RWPE2 (cell line): Measurements from ENCODE around the gene FAXDC2.

Experiments used
- ATAC-seq: fragments of 200-7000 bp; cut with Tn5 transposase; 3 replicates; pipeline ENCODE4 v1.9.1; 2021; ENCODE audit warnings: low read depth
- DNase-seq: peaks from one replicate; pipeline ENCODE4 v3.0.0-alpha.2; 2020; ENCODE audit warnings: low spot score
- H3K27ac ChIP-seq: fragments of 450-650 bp; 2 replicates; pipeline ENCODE4 v1.5.1; 2017; ENCODE audit warnings: mild to moderate bottlenecking; ENCODE audit not compliant: poor library complexity, severe bottlenecking
- H3K27me3 ChIP-seq: fragments of 250-450 bp; sonication (Bioruptor Pico); 2 replicates; pipeline ENCODE4 v1.5.1; 2021; ENCODE audit warnings: mild to moderate bottlenecking, moderate library complexity; ENCODE audit not compliant: insufficient read depth, poor library complexity, severe bottlenecking
- H3K36me3 ChIP-seq: fragments of 250-450 bp; sonication (Bioruptor Pico); 2 replicates; pipeline ENCODE4 v1.5.1; 2020; ENCODE audit warnings: low read depth, mild to moderate bottlenecking, moderate library complexity
- H3K4me1 ChIP-seq: fragments of 250-450 bp; sonication (Bioruptor Pico); 2 replicates; pipeline ENCODE4 v1.5.1; 2021; ENCODE audit warnings: mild to moderate bottlenecking, moderate library complexity; ENCODE audit not compliant: insufficient read depth, poor library complexity, severe bottlenecking
- H3K4me3 ChIP-seq: fragments of 250-450 bp; sonication (Bioruptor Pico); 2 replicates; pipeline ENCODE4 v1.5.1; 2021; ENCODE audit warnings: mild to moderate bottlenecking, moderate library complexity; ENCODE audit not compliant: severe bottlenecking
- H3K9me3 ChIP-seq: fragments of 250-450 bp; sonication (Bioruptor Pico); 2 replicates; pipeline ENCODE4 v1.5.1; 2021; ENCODE audit warnings: mild to moderate bottlenecking, moderate library complexity; ENCODE audit not compliant: severe bottlenecking
- TF ChIP-seq, protein P1 (sequence below): fragments of 450-650 bp; IDR thresholded peaks from one replicate; pipeline ENCODE4 v1.5.1; 2017; ENCODE audit warnings: mild to moderate bottlenecking, moderate library complexity; ENCODE audit not compliant: poor library complexity, severe bottlenecking

FAXDC2 gene

DNA sequence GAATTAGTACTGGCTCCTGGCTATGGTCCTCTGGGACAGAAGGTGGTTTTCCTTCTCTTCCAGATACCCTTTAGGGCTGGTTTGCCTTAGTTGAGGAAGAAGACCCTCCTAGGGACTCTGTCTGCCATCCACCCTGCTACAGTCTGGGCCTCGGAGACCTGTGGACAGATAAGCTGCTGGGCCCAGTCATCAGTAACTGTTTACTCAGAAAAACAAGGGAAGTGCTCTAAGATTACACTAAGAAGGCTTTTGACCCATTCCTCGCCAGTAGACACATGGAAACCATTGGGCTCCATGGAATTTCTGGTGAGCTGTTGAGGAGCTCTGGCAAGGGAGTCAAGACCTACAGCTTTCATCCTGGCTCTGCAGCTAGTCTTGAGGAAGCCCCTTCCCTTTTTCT lies 64.0 kb downstream of the FAXDC2 start:
- no peaks in the 10 kb centered on the region for H3K27me3 ChIP-seq
- H3K36me3 ChIP-seq: peaks cover 66% of the 10 kb centered on the region
- TF ChIP-seq, protein P1, sequence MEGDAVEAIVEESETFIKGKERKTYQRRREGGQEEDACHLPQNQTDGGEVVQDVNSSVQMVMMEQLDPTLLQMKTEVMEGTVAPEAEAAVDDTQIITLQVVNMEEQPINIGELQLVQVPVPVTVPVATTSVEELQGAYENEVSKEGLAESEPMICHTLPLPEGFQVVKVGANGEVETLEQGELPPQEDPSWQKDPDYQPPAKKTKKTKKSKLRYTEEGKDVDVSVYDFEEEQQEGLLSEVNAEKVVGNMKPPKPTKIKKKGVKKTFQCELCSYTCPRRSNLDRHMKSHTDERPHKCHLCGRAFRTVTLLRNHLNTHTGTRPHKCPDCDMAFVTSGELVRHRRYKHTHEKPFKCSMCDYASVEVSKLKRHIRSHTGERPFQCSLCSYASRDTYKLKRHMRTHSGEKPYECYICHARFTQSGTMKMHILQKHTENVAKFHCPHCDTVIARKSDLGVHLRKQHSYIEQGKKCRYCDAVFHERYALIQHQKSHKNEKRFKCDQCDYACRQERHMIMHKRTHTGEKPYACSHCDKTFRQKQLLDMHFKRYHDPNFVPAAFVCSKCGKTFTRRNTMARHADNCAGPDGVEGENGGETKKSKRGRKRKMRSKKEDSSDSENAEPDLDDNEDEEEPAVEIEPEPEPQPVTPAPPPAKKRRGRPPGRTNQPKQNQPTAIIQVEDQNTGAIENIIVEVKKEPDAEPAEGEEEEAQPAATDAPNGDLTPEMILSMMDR: no peak
- DNase-seq (no peak), ATAC-seq (no peak)
- H3K9me3 ChIP-seq: no peaks in the 10 kb centered on the region
- H3K4me3 ChIP-seq: no peak overlapping the region
- H3K4me1 ChIP-seq: no peaks in the 10 kb centered on the region
- H3K27ac ChIP-seq: no peak overlapping the region

DNA sequence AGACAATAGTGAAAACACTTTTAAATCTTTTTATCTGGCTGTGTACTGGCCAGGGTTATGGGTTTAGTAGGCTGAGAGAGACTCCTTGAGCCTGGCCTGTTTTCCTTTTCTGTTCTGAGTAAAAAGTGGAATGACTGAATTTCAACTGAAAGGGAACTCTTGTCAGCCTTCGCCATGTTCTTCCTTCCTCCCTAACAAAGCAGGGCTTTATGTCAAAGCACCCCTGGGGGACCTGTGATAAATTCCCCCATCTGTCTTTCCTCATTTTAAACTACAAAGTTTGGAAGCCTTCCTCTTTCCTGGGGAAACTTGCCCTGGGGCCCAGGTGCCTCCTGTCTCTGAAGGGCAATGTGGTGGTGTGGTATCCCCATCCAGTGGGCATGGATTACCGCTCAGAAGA lies 65.5 kb downstream of the FAXDC2 start:
- H3K9me3 ChIP-seq: no peaks in the 10 kb centered on the region
- H3K4me1 ChIP-seq: no peaks in the 10 kb centered on the region
- TF ChIP-seq, protein P1: no peak
- H3K36me3 ChIP-seq: peaks cover 62% of the 10 kb centered on the region
- H3K27me3 ChIP-seq: no peaks in the 10 kb centered on the region
- DNase-seq: no peak
- no peak overlapping the region for H3K4me3 ChIP-seq
- H3K27ac ChIP-seq: no peak overlapping the region
- ATAC-seq: no peak

DNA sequence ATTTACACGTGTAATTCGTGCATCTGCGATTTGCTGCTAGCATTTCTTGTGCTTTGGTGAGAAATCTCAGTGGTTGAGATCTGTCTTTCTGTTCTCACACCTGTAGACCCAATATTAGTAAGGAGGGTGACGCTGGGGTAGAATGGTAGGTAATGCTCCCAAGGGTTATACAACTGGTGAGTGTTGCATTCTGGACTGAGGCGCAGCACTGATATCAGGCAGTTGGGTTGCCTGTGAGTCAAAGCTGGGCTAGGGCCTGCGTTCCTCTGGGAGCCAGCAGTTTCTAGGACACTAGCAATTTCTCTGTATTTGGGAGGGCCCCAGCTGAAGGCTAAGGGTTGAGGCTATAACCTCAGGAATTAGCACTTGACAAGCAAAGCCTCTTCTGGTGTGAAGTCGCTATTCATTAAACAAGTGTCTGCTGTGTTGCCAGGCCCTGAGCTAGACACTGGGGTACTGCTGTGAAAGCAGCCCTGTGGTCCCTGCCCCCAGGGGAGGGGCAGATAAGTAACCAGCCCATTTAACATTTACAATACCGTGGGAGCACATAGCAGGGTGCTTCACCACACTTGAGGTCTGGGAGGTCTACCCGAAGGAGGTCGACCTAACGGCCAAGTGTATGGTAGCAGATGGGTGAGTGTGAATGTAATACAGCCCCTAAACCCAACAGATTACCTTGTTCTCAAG lies 66.5 kb downstream of the FAXDC2 start:
- peaks cover 8% of the 10 kb centered on the region for H3K4me1 ChIP-seq
- no peaks in the 10 kb centered on the region for H3K9me3 ChIP-seq
- H3K36me3 ChIP-seq: peaks cover 59% of the 10 kb centered on the region
- ATAC-seq: no peak
- no peak for DNase-seq
- TF ChIP-seq, protein P1: no peak
- no peaks in the 10 kb centered on the region for H3K27me3 ChIP-seq
- H3K27ac ChIP-seq: no peak overlapping the region
- no peak overlapping the region for H3K4me3 ChIP-seq

DNA sequence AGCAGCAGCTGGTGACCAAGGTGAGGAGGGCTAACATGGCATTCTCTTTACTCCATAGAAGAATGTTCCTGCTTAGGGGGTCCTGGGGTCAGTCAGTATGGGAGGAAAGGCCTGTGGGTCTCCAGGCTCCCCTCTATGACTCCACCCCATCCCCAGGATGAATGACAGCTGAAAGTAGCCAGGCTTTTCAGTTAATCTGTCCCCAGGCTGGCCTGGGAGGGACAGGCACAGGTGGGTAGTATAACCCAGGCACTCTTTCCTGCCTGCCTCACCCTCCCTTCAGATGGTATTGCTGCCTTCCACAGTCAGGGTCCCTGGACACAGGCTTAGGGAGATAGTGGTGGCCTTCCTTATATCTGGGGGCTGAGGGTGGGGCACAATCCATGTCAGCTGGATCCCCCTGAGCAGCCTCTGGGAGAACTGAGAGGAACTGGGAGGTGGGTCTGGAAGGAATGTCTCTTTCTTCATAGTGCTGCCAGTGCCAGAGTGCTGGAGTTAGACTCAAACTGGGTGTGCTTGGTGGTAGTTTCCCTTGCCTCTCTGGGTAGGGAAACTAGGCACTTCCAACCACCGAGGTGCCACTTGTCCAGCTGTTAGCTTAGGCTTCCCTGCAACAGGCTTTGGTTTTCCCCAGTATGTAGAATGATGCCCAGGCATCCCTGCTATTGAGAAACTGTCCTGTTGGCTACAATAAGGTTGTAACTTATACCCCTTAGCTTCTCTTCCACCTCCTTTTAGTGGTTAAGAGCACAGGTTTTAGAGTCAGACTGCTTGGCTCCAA lies 67.4 kb downstream of the FAXDC2 start:
- H3K36me3 ChIP-seq: peaks cover 56% of the 10 kb centered on the region
- H3K9me3 ChIP-seq: no peaks in the 10 kb centered on the region
- ATAC-seq: no peak
- H3K4me3 ChIP-seq: no peak overlapping the region
- no peak for DNase-seq
- H3K27ac ChIP-seq: no peak overlapping the region
- H3K4me1 ChIP-seq: peaks cover 16% of the 10 kb centered on the region
- H3K27me3 ChIP-seq: no peaks in the 10 kb centered on the region
- TF ChIP-seq, protein P1: no peak

DNA sequence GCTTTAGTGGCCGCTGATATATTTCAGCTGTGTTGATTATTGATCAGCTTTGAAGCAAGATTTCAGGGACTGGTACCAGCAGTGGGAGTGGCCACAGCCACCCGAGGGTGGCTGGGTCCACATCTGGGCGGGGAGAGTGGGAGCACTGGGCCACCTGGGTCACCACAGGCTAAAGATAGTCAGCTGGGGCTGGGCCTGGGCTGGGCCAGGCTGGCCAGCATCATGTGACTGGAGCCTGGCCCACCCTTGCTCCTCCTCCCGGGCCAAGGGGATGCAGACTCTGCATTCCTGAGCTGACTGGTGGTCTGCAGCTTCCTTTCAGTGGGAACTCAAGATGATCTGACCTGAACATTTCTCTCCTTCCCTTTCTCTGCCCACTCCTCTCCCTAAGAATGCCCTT lies 68.1 kb downstream of the FAXDC2 start:
- Histone ChIP-seq H3K4me1 (peaks cover 21% of the 10 kb centered on the region), H3K36me3 (peaks cover 50% of the 10 kb centered on the region), H3K27me3 (no peaks in the 10 kb centered on the region), H3K9me3 (no peaks in the 10 kb centered on the region), H3K4me3 (no peak overlapping the region), H3K27ac (no peak overlapping the region)
- ATAC-seq (no peak), DNase-seq (no peak)
- TF ChIP-seq, protein P1: no peak
